Rectal smooth muscle tissue (tissue), 1 donor: ENCODE measurements around the gene CHN2.

Experiments used
- H3K27ac ChIP-seq: one replicate; pipeline ENCODE4 v1.7.0; 2013; ENCODE audit warnings: low read depth, low read length, inconsistent platforms
- H3K27me3 ChIP-seq: one replicate; pipeline ENCODE4 v1.7.0; 2013; ENCODE audit warnings: low read length; ENCODE audit not compliant: control insufficient read depth, insufficient read depth
- H3K36me3 ChIP-seq: one replicate; pipeline ENCODE4 v1.7.0; 2013; ENCODE audit warnings: low read length; ENCODE audit not compliant: control insufficient read depth, insufficient read depth
- H3K4me1 ChIP-seq: one replicate; pipeline ENCODE4 v1.7.0; 2013; ENCODE audit warnings: low read length; ENCODE audit not compliant: control insufficient read depth, insufficient read depth
- H3K4me3 ChIP-seq: one replicate; pipeline ENCODE4 v1.7.0; 2013; ENCODE audit warnings: low read length
- H3K9ac ChIP-seq: one replicate; pipeline ENCODE4 v1.7.0; 2013; ENCODE audit warnings: low read length

The CHN2 gene

GRCh38 chr7:29412912-29413311 lies 218.3 kb downstream of the CHN2 start:
- H3K4me3 ChIP-seq: no peak overlapping the region
- H3K9ac ChIP-seq: no peak overlapping the region
- H3K4me1 ChIP-seq: no peaks in the 10 kb centered on the region
- no peaks in the 10 kb centered on the region for H3K27me3 ChIP-seq
- H3K27ac ChIP-seq: no peak overlapping the region
- H3K36me3 ChIP-seq: no peaks in the 10 kb centered on the region

GRCh38 chr7:29413626-29414136 lies 219.1 kb downstream of the CHN2 start:
- Histone ChIP-seq H3K27me3 (no peaks in the 10 kb centered on the region), H3K4me3 (no peak overlapping the region), H3K27ac (no peak overlapping the region), H3K9ac (no peak overlapping the region), H3K4me1 (no peaks in the 10 kb centered on the region), H3K36me3 (no peaks in the 10 kb centered on the region)

GRCh38 chr7:29414216-29414615 lies 219.6 kb downstream of the CHN2 start:
- Histone ChIP-seq H3K36me3 (no peaks in the 10 kb centered on the region), H3K27me3 (no peaks in the 10 kb centered on the region), H3K4me3 (no peak overlapping the region), H3K9ac (no peak overlapping the region), H3K27ac (no peak overlapping the region), H3K4me1 (no peaks in the 10 kb centered on the region)

GRCh38 chr7:29415215-29415614 lies 220.6 kb downstream of the CHN2 start:
- Histone ChIP-seq H3K4me3 (no peak overlapping the region), H3K4me1 (no peaks in the 10 kb centered on the region), H3K36me3 (no peaks in the 10 kb centered on the region), H3K9ac (no peak overlapping the region), H3K27ac (no peak overlapping the region), H3K27me3 (no peaks in the 10 kb centered on the region)

GRCh38 chr7:29416276-29416937 lies 221.8 kb downstream of the CHN2 start:
- Histone ChIP-seq H3K4me1 (no peaks in the 10 kb centered on the region), H3K27me3 (no peaks in the 10 kb centered on the region), H3K27ac (no peak overlapping the region), H3K4me3 (no peak overlapping the region), H3K36me3 (no peaks in the 10 kb centered on the region), H3K9ac (no peak overlapping the region)

- Histone ChIP-seq H3K9ac (no peak overlapping the region), H3K4me1 (no peaks in the 10 kb centered on the region), H3K36me3 (no peaks in the 10 kb centered on the region), H3K27me3 (no peaks in the 10 kb centered on the region), H3K27ac (no peak overlapping the region), H3K4me3 (no peak overlapping the region)
Observed at GRCh38 chr7:29416938-29417305, 222.3 kb downstream of the CHN2 start.

GRCh38 chr7:29418056-29418455 lies 223.5 kb downstream of the CHN2 start:
- Histone ChIP-seq H3K27me3 (no peaks in the 10 kb centered on the region), H3K4me1 (no peaks in the 10 kb centered on the region), H3K9ac (no peak overlapping the region), H3K36me3 (no peaks in the 10 kb centered on the region), H3K4me3 (no peak overlapping the region), H3K27ac (no peak overlapping the region)

- no peak overlapping the region for H3K27ac ChIP-seq
- H3K9ac ChIP-seq: no peak overlapping the region
- no peaks in the 10 kb centered on the region for H3K4me1 ChIP-seq
- no peaks in the 10 kb centered on the region for H3K27me3 ChIP-seq
- H3K4me3 ChIP-seq: no peak overlapping the region
- H3K36me3 ChIP-seq: no peaks in the 10 kb centered on the region
Observed at GRCh38 chr7:29418651-29419050, 224.1 kb downstream of the CHN2 start.

- H3K27ac ChIP-seq: no peak overlapping the region
- H3K4me3 ChIP-seq: no peak overlapping the region
- H3K9ac ChIP-seq: no peak overlapping the region
- H3K36me3 ChIP-seq: no peaks in the 10 kb centered on the region
- H3K27me3 ChIP-seq: no peaks in the 10 kb centered on the region
- no peaks in the 10 kb centered on the region for H3K4me1 ChIP-seq
Observed at GRCh38 chr7:29420011-29420410, 225.4 kb downstream of the CHN2 start.

GRCh38 chr7:29421010-29421956 lies 226.7 kb downstream of the CHN2 start:
- Histone ChIP-seq H3K4me3 (no peak overlapping the region), H3K27me3 (no peaks in the 10 kb centered on the region), H3K36me3 (no peaks in the 10 kb centered on the region), H3K9ac (no peak overlapping the region), H3K4me1 (no peaks in the 10 kb centered on the region), H3K27ac (no peak overlapping the region)

- no peak overlapping the region for H3K9ac ChIP-seq
- no peaks in the 10 kb centered on the region for H3K36me3 ChIP-seq
- no peak overlapping the region for H3K27ac ChIP-seq
- H3K27me3 ChIP-seq: no peaks in the 10 kb centered on the region
- H3K4me3 ChIP-seq: no peak overlapping the region
- no peaks in the 10 kb centered on the region for H3K4me1 ChIP-seq
Observed at GRCh38 chr7:29422829-29423228, 228.3 kb downstream of the CHN2 start.

GRCh38 chr7:29424295-29424983 lies 229.9 kb downstream of the CHN2 start:
- Histone ChIP-seq H3K9ac (no peak overlapping the region), H3K36me3 (no peaks in the 10 kb centered on the region), H3K27me3 (no peaks in the 10 kb centered on the region), H3K27ac (no peak overlapping the region), H3K4me1 (no peaks in the 10 kb centered on the region), H3K4me3 (no peak overlapping the region)
